H9 (cell line): ENCODE results near the gene THSD4. TPM values are rescaled to one million over a fixed set of nuclear protein-coding genes. Genes with fewer than 3 reads are reported as not detected.
A peak's percentile ranks its signal among the peaks of the same experiment; 100 is the strongest.

Experiments used
- DNase-seq: peaks from one replicate; pipeline ENCODE4 v3.0.0-alpha.2; 2017
- H2AFZ ChIP-seq: one replicate; pipeline ENCODE4 v1.6.1; 2013; ENCODE audit warnings: mild to moderate bottlenecking, low read length, control low read depth, moderate library complexity
- H2AK5ac ChIP-seq: 2 replicates; pipeline ENCODE4 v1.6.1; 2013; ENCODE audit warnings: low read length, control low read depth, mixed read lengths; ENCODE audit not compliant: insufficient read length
- H2BK120ac ChIP-seq: one replicate; pipeline ENCODE4 v1.6.1; 2013; ENCODE audit warnings: low read depth, mild to moderate bottlenecking, low read length, control low read depth, inconsistent platforms; ENCODE audit not compliant: poor library complexity, severe bottlenecking
- H2BK12ac ChIP-seq: 2 replicates; pipeline ENCODE4 v1.6.1; 2013; ENCODE audit warnings: low read length, control low read depth, mixed read lengths, low read depth; ENCODE audit not compliant: insufficient read length
- H2BK15ac ChIP-seq: 2 replicates; pipeline ENCODE4 v1.6.1; 2013; ENCODE audit warnings: low read depth, low read length, control low read depth
- H2BK20ac ChIP-seq: one replicate; pipeline ENCODE4 v1.6.1; 2013; ENCODE audit warnings: low read depth, mild to moderate bottlenecking, low read length, control low read depth, inconsistent platforms; ENCODE audit not compliant: poor library complexity, severe bottlenecking
- H2BK5ac ChIP-seq: 2 replicates; pipeline ENCODE4 v1.6.1; 2013; ENCODE audit warnings: low read length, control low read depth, mixed read lengths; ENCODE audit not compliant: insufficient read length
- H3K14ac ChIP-seq: 2 replicates; pipeline ENCODE4 v1.6.1; 2013; ENCODE audit warnings: low read length, control low read depth; ENCODE audit not compliant: insufficient read depth
- H3K18ac ChIP-seq: 2 replicates; pipeline ENCODE4 v1.6.1; 2013; ENCODE audit warnings: low read depth, mild to moderate bottlenecking, mixed read lengths, low read length, control low read depth; ENCODE audit not compliant: insufficient read length
- H3K23ac ChIP-seq: 2 replicates; pipeline ENCODE4 v1.6.1; 2013; ENCODE audit warnings: low read length, control low read depth, mixed read lengths, low read depth; ENCODE audit not compliant: insufficient read length
- H3K23me2 ChIP-seq: 2 replicates; pipeline ENCODE4 v1.6.1; 2013; ENCODE audit warnings: low read depth, mild to moderate bottlenecking, mixed read lengths, low read length, control low read depth; ENCODE audit not compliant: insufficient read length, poor library complexity, severe bottlenecking
- H3K27ac ChIP-seq: 2 replicates; pipeline ENCODE4 v1.5.1; 2013; ENCODE audit warnings: low read length, control low read depth, mixed read lengths, low read depth; ENCODE audit not compliant: insufficient read length
- H3K27me3 ChIP-seq: 2 replicates; pipeline ENCODE4 v1.6.1; 2013; ENCODE audit warnings: low read length, control low read depth, inconsistent platforms; ENCODE audit not compliant: insufficient read depth
- H3K4ac ChIP-seq: 2 replicates; pipeline ENCODE4 v1.6.1; 2013; ENCODE audit warnings: low read depth, mild to moderate bottlenecking, control low read depth, inconsistent platforms, low read length, moderate library complexity
- H3K4me1 ChIP-seq: 2 replicates; pipeline ENCODE4 v1.6.1; 2013; ENCODE audit warnings: low read length, control low read depth, inconsistent platforms; ENCODE audit not compliant: insufficient read depth
- H3K4me2 ChIP-seq: 2 replicates; pipeline ENCODE4 v1.6.1; 2013; ENCODE audit warnings: low read length, control low read depth, mixed read lengths; ENCODE audit not compliant: insufficient read length, insufficient read depth
- H3K56ac ChIP-seq: 2 replicates; pipeline ENCODE4 v1.6.1; 2013; ENCODE audit warnings: low read depth, mild to moderate bottlenecking, mixed read lengths, low read length, control low read depth; ENCODE audit not compliant: insufficient read length
- H3K79me1 ChIP-seq: 2 replicates; pipeline ENCODE4 v1.6.1; 2013; ENCODE audit warnings: low read depth, mild to moderate bottlenecking, moderate library complexity, low read length, control low read depth, inconsistent platforms; ENCODE audit not compliant: insufficient read depth, poor library complexity, severe bottlenecking
- H3K79me2 ChIP-seq: 2 replicates; pipeline ENCODE4 v1.6.1; 2013; ENCODE audit warnings: low read length, control low read depth, inconsistent platforms; ENCODE audit not compliant: insufficient read depth
- H3K9ac ChIP-seq: 2 replicates; pipeline ENCODE4 v1.6.1; 2013; ENCODE audit warnings: low read length, control low read depth, mixed read lengths; ENCODE audit not compliant: insufficient read length; ENCODE audit errors: extremely low read depth
- H3K9me3 ChIP-seq: one replicate; pipeline ENCODE4 v1.6.1; 2013; ENCODE audit warnings: low read depth, low read length, inconsistent platforms; ENCODE audit not compliant: control insufficient read depth
- H3T11ph ChIP-seq: one replicate; pipeline ENCODE4 v1.6.1; 2013; ENCODE audit warnings: mild to moderate bottlenecking, low read length, control low read depth, inconsistent platforms
- H4K20me1 ChIP-seq: one replicate; pipeline ENCODE4 v1.6.1; 2013; ENCODE audit not compliant: control insufficient read depth, insufficient read length, insufficient read depth
- H4K5ac ChIP-seq: 2 replicates; pipeline ENCODE4 v1.6.1; 2013; ENCODE audit warnings: low read depth, mild to moderate bottlenecking, mixed read lengths, low read length, control low read depth; ENCODE audit not compliant: insufficient read length
- H4K8ac ChIP-seq: replicated peaks from 2 replicates; pipeline ENCODE4 v1.6.1; 2013; ENCODE audit warnings: low read length, control low read depth, mixed read lengths, low read depth; ENCODE audit not compliant: insufficient read length
- H4K91ac ChIP-seq: 2 replicates; pipeline ENCODE4 v1.6.1; 2013; ENCODE audit warnings: low read depth, mild to moderate bottlenecking, moderate library complexity, mixed read lengths, low read length, control low read depth; ENCODE audit not compliant: insufficient read length
- H3K27ac Mint-ChIP-seq, 3 experiments: 2 replicates in 2 of 3; 3 replicates in 1 of 3; pipeline ENCODE4 v1.8.0; 2020 to 2021; ENCODE audit warnings: mixed read lengths in 3 of 3, mild to moderate bottlenecking in 1 of 3, moderate library complexity in 1 of 3
- H3K27me3 Mint-ChIP-seq: 2 replicates; pipeline ENCODE4 v1.8.0; 2021; ENCODE audit warnings: low read depth, mild to moderate bottlenecking, moderate library complexity, mixed read lengths
- H3K36me3 Mint-ChIP-seq, 3 experiments: 2 replicates in 2 of 3; 3 replicates in 1 of 3; pipeline ENCODE4 v1.8.0; 2020 to 2021; ENCODE audit warnings: low read depth in 3 of 3, mixed read lengths in 3 of 3; ENCODE audit not compliant: insufficient read depth in 1 of 3
- H3K4me1 Mint-ChIP-seq, 2 experiments: 2 replicates each; pipeline ENCODE4 v1.8.0; 2020; ENCODE audit warnings: mixed read lengths in 2 of 2
- H3K4me3 Mint-ChIP-seq, 2 experiments: 2 replicates in 1 of 2; 3 replicates in 1 of 2; pipeline ENCODE4 v1.8.0; 2020 to 2021; ENCODE audit warnings: mild to moderate bottlenecking in 2 of 2, mixed read lengths in 2 of 2, moderate library complexity in 1 of 2
- H3K9me3 Mint-ChIP-seq, 2 experiments: 2 replicates in 1 of 2; 3 replicates in 1 of 2; pipeline ENCODE4 v1.8.0; 2020; ENCODE audit warnings: mild to moderate bottlenecking in 2 of 2, mixed read lengths in 2 of 2, moderate library complexity in 1 of 2
- CTCF ChIP-seq: fragments of 200-600 bp; sonication (generic); conservative IDR thresholded peaks from 3 replicates; pipeline ENCODE4 v1.8.0; 2021; ENCODE audit warnings: antibody characterized with exemption, mild to moderate bottlenecking
- WGBS: extraction: QIAGEN DNeasy Blood & Tissue Kit; methylation state at CpG from one replicate; pipeline ENCODE4 v1.1.7; 2013; ENCODE audit warnings: missing lambda C conversion rate, low lambda C conversion rate, mixed read lengths; ENCODE audit not compliant: insufficient read length; ENCODE audit errors: extremely low coverage; 5-methylcytosine and 5-hydroxymethylcytosine counted together
- total RNA-seq: library from RNA; stranded (reverse); gene quantifications from 2 replicates; pipeline ENCODE4 v1.2.1, GENCODE V29; 2021

Gene THSD4
- total RNA-seq, 1 experiment from 2014 or later: 5.5 TPM

GRCh38 chr15:71136793-71137518, 21.7 kb downstream of the THSD4 start:
- Histone ChIP-seq H3K79me1 (no peaks in the 10 kb centered on the region), H3K4me2 (no peak overlapping the region), H4K20me1 (no peaks in the 10 kb centered on the region), H2AFZ (no peak overlapping the region), H3K18ac (peak overlapping the region; percentile 1), H3K4me1 (no peaks in the 10 kb centered on the region; the same call in 1 of the 2 replicates), H3K27ac (no peak overlapping the region), H2BK15ac (no peak overlapping the region), H2BK12ac (peak overlapping the region; percentile 17), H3T11ph (no peak overlapping the region), H3K4ac (no peak overlapping the region), H3K27me3 (no peaks in the 10 kb centered on the region; the same call in 1 of the 2 replicates), H4K91ac (no peak overlapping the region), H4K8ac (no peak overlapping the region), H2AK5ac (no peak overlapping the region), H2BK20ac (no peak overlapping the region), H4K5ac (no peak overlapping the region), H3K9ac (no peak overlapping the region), H3K14ac (no peak overlapping the region), H2BK120ac (no peak overlapping the region), H3K23ac (no peak overlapping the region), H3K79me2 (no peaks in the 10 kb centered on the region), H3K23me2 (no peaks in the 10 kb centered on the region), H2BK5ac (no peak overlapping the region), H3K56ac (no peak overlapping the region), H3K9me3 (no peaks in the 10 kb centered on the region)
- Mint-ChIP-seq H3K36me3 (peaks cover 0 to 5% (median 3%) of the 10 kb centered on the region in 3 experiments; a peak in 3 of 7 replicates), H3K9me3 (no peaks in the 10 kb centered on the region; a peak in 1 of 5 replicates), H3K27ac (no peak overlapping the region), H3K4me3 (no peak overlapping the region), H3K27me3 (no peaks in the 10 kb centered on the region), H3K4me1 (peaks cover 21 to 25% of the 10 kb centered on the region in 2 experiments)
- DNase-seq: no peak
- peak; percentile 14; the same call in 1 of the 3 replicates for TF ChIP-seq CTCF
- WGBS: no CpG with 5 or more reads among the region's 11 CpGs
